Stromal cell of bone marrow (primary cell): ENCODE measurements around the gene KDM4B.
A peak's percentile ranks its signal among the peaks of the same experiment; 100 is the strongest.
"Not testable (repeated sequence)": the region's sequence is repeated elsewhere in the genome, so short reads cannot be mapped to it uniquely, and the experiment has no call there.

ENCODE experiments used
- DNase-seq: peaks from one replicate; pipeline ENCODE4 v3.0.0-alpha.2; 2012; ENCODE audit warnings: low read depth

Gene KDM4B

DNA sequence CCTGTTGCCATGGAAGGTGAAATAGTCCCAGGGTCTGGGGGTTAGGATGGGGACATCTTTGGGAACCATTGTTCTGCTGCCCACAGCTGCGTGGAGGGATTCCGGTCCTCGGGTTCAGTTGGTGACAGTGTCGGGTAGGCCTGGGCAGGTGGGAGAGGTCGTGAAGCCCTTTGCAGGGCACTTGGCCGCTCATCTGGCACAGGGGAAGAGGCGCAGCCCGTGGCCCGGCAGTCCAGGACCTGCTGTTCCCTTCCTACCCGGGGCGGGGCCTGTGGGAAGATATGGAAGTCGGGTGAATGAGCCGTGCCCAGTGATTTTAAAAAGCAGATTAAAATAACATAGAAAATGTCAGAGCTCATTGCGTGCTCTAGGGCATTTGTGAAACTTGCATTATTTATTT is 44.8 kb downstream of the KDM4B start:
- DNase-seq, result no peak

DNA sequence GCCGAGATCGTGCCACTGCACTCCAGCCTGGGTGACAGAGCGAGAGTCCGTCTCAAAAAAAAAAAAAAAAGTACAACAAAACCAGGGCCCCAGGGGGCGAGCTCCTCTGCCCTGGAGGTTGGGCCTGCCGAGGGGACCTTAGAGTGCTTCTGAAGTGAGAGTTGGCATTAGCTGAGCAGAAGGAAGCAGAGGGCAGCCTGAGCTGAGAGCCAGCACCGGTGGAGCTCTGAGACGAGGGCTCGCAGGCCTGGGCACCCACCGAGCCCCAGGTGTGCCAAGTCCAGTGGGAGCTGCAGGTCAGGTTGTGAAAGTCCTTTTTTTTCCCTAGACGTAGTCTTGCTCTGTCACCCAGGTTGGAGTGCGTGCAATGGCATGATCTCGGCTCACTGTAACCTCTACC is 46.0 kb downstream of the KDM4B start:
- DNase-seq, result no peak

DNA sequence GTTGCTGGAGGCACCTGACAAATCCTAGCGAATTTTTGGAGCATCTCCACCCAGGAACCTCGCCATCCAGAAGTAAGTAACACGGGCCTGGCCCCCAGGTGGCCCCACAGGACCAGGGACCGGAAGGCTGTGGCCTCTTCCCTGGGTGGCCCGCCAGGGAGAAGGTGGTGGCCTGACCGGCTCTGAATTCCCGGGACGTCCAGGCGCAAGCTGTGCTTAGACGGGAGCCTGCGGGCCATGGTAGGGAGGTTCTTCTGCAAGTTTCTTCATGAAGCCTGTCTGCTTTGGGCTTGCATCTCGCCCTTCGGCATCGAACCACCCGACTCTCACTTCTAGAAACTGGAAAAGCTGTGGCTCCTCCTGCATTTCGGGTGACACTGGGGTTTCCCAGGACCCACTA is 47.4 kb downstream of the KDM4B start:
- DNase-seq, result no peak

DNA sequence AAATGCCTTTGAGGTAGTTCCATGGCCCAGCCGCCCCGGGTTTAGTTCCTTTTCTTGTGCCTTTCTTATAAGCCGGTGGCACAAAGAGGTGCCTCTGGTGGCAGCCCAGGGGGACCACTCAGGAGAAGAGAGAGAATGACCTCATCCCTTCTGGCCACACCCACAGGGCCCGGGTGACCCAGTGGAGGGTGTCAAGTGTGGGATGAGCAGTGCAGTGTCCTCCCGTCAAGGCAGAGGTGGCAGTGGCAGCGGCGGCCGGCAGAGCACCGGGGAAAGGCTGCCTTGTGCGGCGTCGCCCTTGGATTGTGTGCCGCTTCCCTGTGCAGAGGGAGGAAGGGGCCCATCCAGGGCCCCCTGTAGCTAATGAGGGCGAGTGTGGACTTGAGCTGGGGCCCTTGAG is 47.9 kb downstream of the KDM4B start:
- no peak for DNase-seq

GRCh38 chr19:5017235-5017634 is 48.3 kb downstream of the KDM4B start:
- DNase-seq, result no peak

DNA sequence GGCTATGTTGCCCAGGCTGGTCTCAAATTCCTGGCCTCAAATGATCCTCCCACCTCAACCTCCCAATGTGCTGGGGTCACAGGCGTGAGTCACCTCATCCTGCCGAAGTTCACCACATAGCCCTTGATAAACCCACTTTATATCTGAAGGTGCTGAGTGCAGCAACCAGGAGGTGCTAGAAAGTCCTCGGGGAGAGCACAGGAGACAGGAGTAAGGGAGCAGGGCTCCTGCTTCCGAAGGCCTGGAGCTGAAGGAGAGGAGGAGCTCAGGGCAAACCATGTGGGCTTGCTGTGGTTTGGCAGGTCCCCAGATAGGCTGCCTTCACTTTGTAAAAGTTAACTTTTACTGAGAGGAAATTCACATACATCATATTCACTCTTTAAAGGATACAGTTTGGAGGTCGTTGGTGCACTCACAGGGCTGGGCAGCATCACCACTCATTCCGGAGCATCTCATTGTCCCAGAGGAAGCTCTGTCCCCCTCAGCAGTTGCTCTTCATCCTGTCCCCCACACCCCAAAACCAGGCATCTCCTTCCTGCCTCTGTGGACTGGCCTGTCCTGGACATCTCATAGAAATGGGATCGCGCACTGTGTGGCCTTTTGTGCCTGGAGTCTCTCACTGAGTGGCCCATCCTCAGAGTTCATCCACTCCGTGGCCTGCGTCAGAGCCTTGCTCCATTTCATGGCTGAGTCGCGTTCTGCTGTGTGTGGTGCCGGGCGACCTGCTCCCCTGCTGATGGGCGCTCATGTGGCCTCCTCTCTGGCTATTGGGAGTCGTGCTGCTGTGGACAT is 49.5 kb downstream of the KDM4B start:
- DNase-seq, result peak; percentile 47

- no peak for DNase-seq
These were observed 51.5 kb downstream of the KDM4B start for GRCh38 chr19:5020368-5020767.

GRCh38 chr19:5021046-5021445 is 52.1 kb downstream of the KDM4B start:
- no peak for DNase-seq

GRCh38 chr19:5022066-5022860 is 53.4 kb downstream of the KDM4B start:
- no peak for DNase-seq

- DNase-seq, result no peak
These were observed 54.2 kb downstream of the KDM4B start for GRCh38 chr19:5023128-5023571.

DNA sequence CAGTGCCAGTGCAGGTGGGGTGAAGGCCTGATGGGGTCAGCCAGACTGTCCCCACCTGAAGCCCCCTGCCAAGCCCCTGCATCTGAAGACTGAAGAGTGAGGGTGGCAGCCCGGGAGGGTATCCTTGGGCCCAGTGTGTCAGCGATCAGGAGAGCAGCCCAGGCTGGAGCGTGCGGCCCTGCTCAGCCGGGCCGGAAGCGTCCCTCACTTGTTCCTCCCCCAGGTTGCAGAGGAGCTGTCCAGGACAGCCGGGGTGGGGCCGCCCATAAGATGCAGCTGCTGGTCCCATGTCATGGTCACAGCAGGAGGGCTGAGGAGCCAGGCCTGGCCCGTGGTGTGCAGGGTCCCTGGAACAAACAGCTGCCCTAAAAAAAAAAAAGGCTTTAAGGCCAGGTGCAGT is 55.4 kb downstream of the KDM4B start:
- DNase-seq, result no peak

- no peak for DNase-seq
These were observed 56.1 kb downstream of the KDM4B start for GRCh38 chr19:5025027-5025426.

DNA sequence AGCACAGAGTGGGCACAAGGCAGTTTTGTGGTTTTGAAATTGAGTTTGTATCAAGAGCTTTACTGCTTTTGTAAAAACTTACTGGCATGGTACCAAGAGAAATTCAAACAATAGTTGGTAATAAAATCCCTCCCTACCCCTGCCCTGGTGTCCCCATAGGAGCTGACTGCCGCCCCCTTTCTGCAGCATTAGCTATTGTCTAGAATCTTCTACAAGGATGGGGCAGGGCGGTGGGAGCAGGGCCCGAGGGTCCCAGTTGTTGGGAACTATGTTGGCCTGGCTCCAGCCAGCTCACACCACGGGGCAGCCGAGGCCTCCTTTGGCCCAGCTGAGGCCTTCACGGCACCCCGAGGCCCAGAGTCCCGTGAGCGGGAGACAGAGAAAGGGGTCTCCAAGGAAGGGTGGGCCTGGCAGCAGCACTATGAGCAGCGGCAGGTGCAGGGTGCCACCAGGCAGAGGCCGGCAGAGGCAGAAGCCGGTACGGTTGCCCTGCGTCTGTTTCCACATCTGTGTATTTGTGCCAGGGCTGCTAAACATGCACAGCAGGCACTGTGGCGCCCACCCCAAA is 57.9 kb downstream of the KDM4B start:
- DNase-seq, result no peak

DNA sequence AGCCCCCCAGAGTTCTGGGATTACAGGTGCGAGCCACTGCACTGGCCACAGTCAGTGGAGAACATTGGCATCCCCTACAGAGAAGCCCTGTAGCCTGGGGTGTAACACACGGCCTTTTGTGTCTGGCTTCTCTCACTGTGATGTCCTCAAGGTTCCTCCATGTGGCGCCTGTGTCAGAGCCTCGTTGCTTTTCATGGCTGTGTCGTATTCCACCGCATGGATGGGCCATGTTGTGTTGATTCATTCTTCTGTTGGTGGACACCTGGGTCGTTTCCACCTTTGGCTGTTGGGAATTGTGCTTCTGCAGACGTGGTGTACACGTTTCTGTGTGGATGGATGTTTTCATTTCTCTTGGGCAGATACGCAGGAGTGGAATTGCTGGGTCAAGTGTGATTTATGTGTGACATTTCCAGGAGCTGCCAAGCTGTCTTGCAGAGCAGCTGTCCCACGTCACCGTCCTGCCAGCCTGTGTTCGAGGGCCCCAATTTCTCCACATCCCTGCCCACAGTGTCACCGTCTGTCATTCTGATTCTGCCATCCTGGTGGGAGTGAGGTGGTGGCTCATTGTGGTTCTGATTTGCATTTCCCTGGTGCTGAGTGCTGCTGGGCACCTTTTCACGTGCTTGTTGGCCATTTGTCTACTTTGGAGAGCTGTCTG is 59.4 kb downstream of the KDM4B start:
- DNase-seq, result no peak

DNA sequence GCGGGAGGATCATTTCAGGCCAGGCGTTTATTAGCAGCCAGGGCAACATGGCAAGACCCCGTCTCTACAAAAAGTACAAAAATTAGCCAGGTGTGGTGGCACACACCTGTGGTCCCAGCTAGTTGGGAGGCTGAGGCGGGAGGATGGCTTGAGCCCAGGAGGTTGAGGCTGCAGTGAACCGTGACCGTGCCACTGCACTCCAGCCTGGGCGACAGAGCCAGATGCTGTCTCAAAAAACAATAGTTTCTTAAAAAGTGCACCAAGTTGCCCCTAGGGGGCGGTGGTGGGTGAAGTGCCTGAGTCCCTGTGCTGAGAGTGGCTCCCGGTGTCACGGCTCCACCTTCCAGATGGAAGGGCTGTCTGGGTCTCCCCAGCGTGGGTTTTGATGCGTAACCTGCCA is 60.7 kb downstream of the KDM4B start:
- not testable (repeated sequence) for DNase-seq

- no peak for DNase-seq
These were observed 61.4 kb downstream of the KDM4B start for GRCh38 chr19:5030136-5030820.

GRCh38 chr19:5030822-5031221 is 61.9 kb downstream of the KDM4B start:
- DNase-seq, result no peak

- DNase-seq, result peak; percentile 40
These were observed 62.6 kb downstream of the KDM4B start for GRCh38 chr19:5031231-5032100.

DNA sequence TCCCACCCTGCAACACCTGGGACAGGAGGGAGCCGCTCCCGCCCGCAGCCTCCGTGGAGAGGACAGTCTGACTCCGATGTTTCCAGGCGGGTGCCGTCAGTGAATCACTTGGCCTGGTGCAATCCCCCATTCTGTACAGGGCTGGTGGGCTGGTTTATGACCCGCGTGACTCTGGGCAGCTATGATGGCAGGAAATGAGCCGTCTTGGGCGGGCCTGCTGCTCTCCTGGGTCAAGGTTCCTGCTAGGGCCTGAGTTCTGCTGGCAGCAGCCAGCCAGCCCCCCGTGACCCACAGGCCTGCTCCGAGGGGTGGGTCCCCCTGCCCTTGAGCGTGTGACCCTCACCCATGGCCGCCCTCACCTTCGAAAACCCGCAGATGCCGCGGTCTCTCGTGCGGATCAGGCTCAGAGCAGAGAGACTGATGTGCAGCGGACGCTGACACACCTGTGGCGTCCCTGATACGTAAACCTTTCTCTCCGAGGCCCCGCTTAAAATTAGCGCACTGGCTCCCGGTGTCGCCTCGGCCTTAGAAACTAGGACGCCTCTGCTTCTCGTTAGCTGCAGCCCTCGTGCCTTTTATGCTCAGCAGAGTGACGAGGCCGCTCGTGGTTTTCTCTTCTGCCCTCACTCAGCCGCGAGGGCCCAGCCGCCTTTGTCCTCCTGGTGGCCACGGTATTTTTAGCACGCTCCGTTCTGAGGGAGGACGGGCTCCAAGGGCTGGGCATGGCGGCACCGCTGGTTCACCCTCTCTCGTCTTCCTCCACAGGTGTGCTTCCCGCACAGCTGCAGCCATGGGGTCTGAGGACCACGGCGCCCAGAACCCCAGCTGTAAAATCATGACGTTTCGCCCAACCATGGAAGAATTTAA is 63.4 kb downstream of the KDM4B start:
- DNase-seq, result no peak
